HepG2 (cell line): ENCODE data around the gene RPS19. TPM values are rescaled to one million over a fixed set of nuclear protein-coding genes. Genes with fewer than 3 reads are reported as not detected.

Experiments used
- BRD4 ChIP-seq: sonication (generic); formaldehyde crosslinking; IDR thresholded peaks from 2 replicates; pipeline ENCODE4 v1.4.0; 2020; ENCODE audit warnings: missing genetic modification reagents
- CTCF ChIP-seq: sonication (generic); formaldehyde crosslinking; IDR thresholded peaks from 2 replicates; pipeline ENCODE4 v1.5.0; 2020; ENCODE audit warnings: mild to moderate bottlenecking, missing genetic modification reagents, moderate library complexity
- ELF4 ChIP-seq: sonication (generic); formaldehyde crosslinking; IDR thresholded peaks from 2 replicates; pipeline ENCODE4 v1.5.0; 2020; ENCODE audit warnings: missing genetic modification reagents, mild to moderate bottlenecking, moderate library complexity, borderline replicate concordance
- HNF4G ChIP-seq, 2 experiments: sonication (generic) in 1 of 2; formaldehyde crosslinking in 1 of 2; IDR thresholded peaks; 2 replicates each; pipeline versions ENCODE4 v1.4.0 to v1.6.1; 2011 to 2020; ENCODE audit warnings: borderline replicate concordance in 2 of 2, low read depth in 2 of 2, mild to moderate bottlenecking in 2 of 2, low read length in 1 of 2, missing genetic modification reagents in 1 of 2, moderate library complexity in 1 of 2
- MLX ChIP-seq: IDR thresholded peaks from 2 replicates; pipeline ENCODE4 v1.6.1; 2016
- NCOR1 ChIP-seq: fragments of 200-600 bp; sonication (generic); IDR thresholded peaks from 2 replicates; pipeline ENCODE4 v1.7.0; 2017; ENCODE audit warnings: antibody characterized with exemption, low read length, borderline replicate concordance
- NFKB2 ChIP-seq: sonication (generic); formaldehyde crosslinking; IDR thresholded peaks from 2 replicates; pipeline ENCODE4 v1.4.0; 2020; ENCODE audit warnings: missing genetic modification reagents, borderline replicate concordance
- POLR2A ChIP-seq, 2 experiments: IDR thresholded peaks; 2 replicates each; pipeline ENCODE4 v1.6.1; 2011; ENCODE audit warnings: low read depth in 2 of 2, low read length in 2 of 2, mild to moderate bottlenecking in 1 of 2, moderate library complexity in 1 of 2; ENCODE audit not compliant: insufficient read depth in 1 of 2
- SPEN ChIP-seq: sonication (generic); formaldehyde crosslinking; IDR thresholded peaks from 2 replicates; pipeline ENCODE4 v1.5.1; 2020; ENCODE audit warnings: low read depth, mild to moderate bottlenecking, missing genetic modification reagents
- TBL1XR1 ChIP-seq: fragments of 150-350 bp; IDR thresholded peaks from 2 replicates; pipeline ENCODE4 v1.6.1; 2014; ENCODE audit warnings: borderline replicate concordance, low read length; ENCODE audit not compliant: partially characterized antibody
- YY1 ChIP-seq: IDR thresholded peaks from 2 replicates; pipeline ENCODE4 v1.6.1; 2011; ENCODE audit warnings: low read length, low read depth, moderate library complexity, mild to moderate bottlenecking; ENCODE audit not compliant: insufficient read depth, insufficient replicate concordance
- ZBTB7A ChIP-seq: sonication (generic); formaldehyde crosslinking; IDR thresholded peaks from 2 replicates; pipeline ENCODE4 v1.8.0; 2022; ENCODE audit warnings: mild to moderate bottlenecking, missing genetic modification reagents
- ZNF224 ChIP-seq: sonication (generic); formaldehyde crosslinking; IDR thresholded peaks from 2 replicates; pipeline ENCODE4 v1.5.0; 2020; ENCODE audit warnings: mild to moderate bottlenecking, missing genetic modification reagents
- ZNF260 ChIP-seq: sonication (generic); formaldehyde crosslinking; IDR thresholded peaks from 2 replicates; pipeline ENCODE4 v1.4.0; 2020; ENCODE audit warnings: missing genetic modification reagents, low read depth, mild to moderate bottlenecking, borderline replicate concordance
- ZNF383 ChIP-seq: sonication (generic); formaldehyde crosslinking; IDR thresholded peaks from 2 replicates; pipeline ENCODE4 v1.4.0; 2020; ENCODE audit warnings: missing genetic modification reagents, mild to moderate bottlenecking, borderline replicate concordance
- ZNF629 ChIP-seq: sonication (generic); formaldehyde crosslinking; conservative IDR thresholded peaks from 2 replicates; pipeline ENCODE4 v1.5.0; 2020; ENCODE audit warnings: missing genetic modification reagents
- ZNF644 ChIP-seq: IDR thresholded peaks from 2 replicates; pipeline ENCODE4 v1.6.1; 2016; ENCODE audit warnings: low read depth
- ZNF747 ChIP-seq: sonication (generic); formaldehyde crosslinking; IDR thresholded peaks from 2 replicates; pipeline ENCODE4 v1.8.1; 2023; ENCODE audit warnings: missing genetic modification reagents, mild to moderate bottlenecking, borderline replicate concordance
- polyA plus RNA-seq, 8 experiments: library from polyadenylated mRNA; depleted of rRNA in 3 of 8; stranded (reverse) in 7 of 8; unstranded in 1 of 8; fragments of >200 nt; fragmentation: Illumina TruSeq in 4 of 8; extraction: Trizol in 4 of 8; gene quantifications; 2 replicates each; pipeline versions ENCODE4 v1.2.1 to v1.2.3, GENCODE V29; 2011 to 2016; ENCODE audit warnings: low read depth in 4 of 8, missing spikeins in 1 of 8, mixed read lengths in 1 of 8; ENCODE audit not compliant: insufficient read depth in 1 of 8
- total RNA-seq, 5 experiments: library from RNA; depleted of rRNA; stranded (reverse); fragments of >200 nt; fragmentation: Illumina TruSeq; extraction: Trizol; gene quantifications; 2 replicates each; pipeline ENCODE4 v1.2.3, GENCODE V29; 2016; ENCODE audit warnings: low read depth in 1 of 5

Gene RPS19
- total and polyA plus RNA-seq, 2 of the 13 experiments (the other 11 are each of a cell fraction or from before 2014, with no cell fraction given) = 1,983 to 4,758 TPM

GRCh38 chr19:41883821-41884733 lies 24.0 kb downstream of the RPS19 start (continued):
- no peak for TF ChIP-seq ZNF644 (CRISPR knock-in tag)
- peak; percentile 64 for TF ChIP-seq HNF4G (IDR thresholded peaks at IDR 0.05; ENCODE audit: borderline replicate concordance, low read depth, low read length)
- TF ChIP-seq HNF4G (CRISPR knock-in tag; IDR thresholded peaks at IDR 0.05; ENCODE audit: borderline replicate concordance, low read depth) = peak; percentile 77; the same call in 1 of the 2 replicates
- peak; percentile 80; the same call in 1 of the 2 replicates for TF ChIP-seq ZNF747 (CRISPR knock-in tag)
- TF ChIP-seq ZNF383 (CRISPR knock-in tag) = 0 out of 2 replicates have a peak, but pooled peaks have one; percentile 10
- TF ChIP-seq YY1 = peak; percentile 87
- TF ChIP-seq POLR2A (IDR thresholded peaks at IDR 0.05; ENCODE audit: insufficient read depth in 1 of 2, low read depth in 2 of 2, low read length in 2 of 2) = peak; percentile 55 to 74; a peak in 3 of 4 replicates
- peak; percentile 61; the same call in 1 of the 2 replicates for TF ChIP-seq ELF4 (CRISPR knock-in tag)
- TF ChIP-seq ZNF224 = no peak
- peak; percentile 54; the same call in 1 of the 2 replicates for TF ChIP-seq ZBTB7A (CRISPR knock-in tag)
- TF ChIP-seq NFKB2 (CRISPR knock-in tag) = peak; percentile 84; the same call in 1 of the 2 replicates
- TF ChIP-seq BRD4 (CRISPR knock-in tag) = 0 out of 2 replicates have a peak, but pooled peaks have one; percentile 32
- TF ChIP-seq NCOR1 = peak; percentile 60; the same call in 1 of the 2 replicates
- peak; percentile 40 for TF ChIP-seq MLX
- TF ChIP-seq SPEN = peak; percentile 95
- TF ChIP-seq TBL1XR1 = no peak
- peak; percentile 41 for TF ChIP-seq CTCF (CRISPR knock-in tag)
- no peak for TF ChIP-seq ZNF260 (CRISPR knock-in tag)
- TF ChIP-seq ZNF629 (CRISPR knock-in tag) = peak; percentile 99
